Fibroblast of the aortic adventitia (primary cell): ENCODE data around the gene SKOR2. TPM values are rescaled to one million over a fixed set of nuclear protein-coding genes. Genes with fewer than 3 reads are reported as not detected.

ENCODE experiments used
- DNase-seq: peaks from one replicate; pipeline ENCODE4 v3.0.0-alpha.2; 2010; ENCODE audit warnings: low read depth
- H3K4me3 ChIP-seq: 2 replicates; pipeline ENCODE4 v1.5.1; 2011; ENCODE audit warnings: low read depth, mild to moderate bottlenecking, control low read depth, low read length, moderate library complexity
- CTCF ChIP-seq: IDR thresholded peaks from 2 replicates; pipeline ENCODE4 v1.5.1; 2011; ENCODE audit warnings: mild to moderate bottlenecking, low read length, control low read depth, inconsistent platforms; ENCODE audit not compliant: insufficient read depth
- total RNA-seq: library from RNA; depleted of rRNA; stranded (reverse); fragments of >200 nt; gene quantifications from 2 replicates; pipeline ENCODE4 v1.2.3, GENCODE V29; 2012; ENCODE audit warnings: low replicate concordance

Gene SKOR2
- total RNA-seq, 1 donor: not detected

- no peak for DNase-seq
- TF ChIP-seq CTCF: no peak
- H3K4me3 ChIP-seq: no peak overlapping the region
Observed at GRCh38 chr18:47235096-47235495, 16.4 kb downstream of the SKOR2 start.

- TF ChIP-seq CTCF: no peak
- DNase-seq: no peak
- H3K4me3 ChIP-seq: no peak overlapping the region
Observed at GRCh38 chr18:47226660-47227059, 24.8 kb downstream of the SKOR2 start.

- TF ChIP-seq CTCF: peak; percentile 65
- DNase-seq: peak; percentile 69
- no peak overlapping the region for H3K4me3 ChIP-seq
Observed at GRCh38 chr18:47215554-47216138, 35.8 kb downstream of the SKOR2 start.

- TF ChIP-seq CTCF: no peak
- DNase-seq: no peak
- H3K4me3 ChIP-seq: no peak overlapping the region
Observed at GRCh38 chr18:47209171-47209570, 42.3 kb downstream of the SKOR2 start.

- DNase-seq: no peak
- H3K4me3 ChIP-seq: no peak overlapping the region
- TF ChIP-seq CTCF: no peak
Observed at GRCh38 chr18:47206945-47207637, 44.4 kb downstream of the SKOR2 start.

- TF ChIP-seq CTCF: peak; percentile 87
- DNase-seq: peak; percentile 52
- no peak overlapping the region for H3K4me3 ChIP-seq
Observed at GRCh38 chr18:47204908-47205522, 46.4 kb downstream of the SKOR2 start.
